ENCODE measurements around the gene AP4S1.
A peak's percentile ranks its signal among the peaks of the same experiment; 100 is the strongest.
"Not testable (repeated sequence)": the region's sequence is repeated elsewhere in the genome, so short reads cannot be mapped to it uniquely, and the experiment has no call there.

AP4S1 gene

GRCh38 chr14:30998100-30998706 is 27.2 kb upstream of the AP4S1 start:
- no peak overlapping the region for H3K4me3 Mint-ChIP-seq
- H3K4me1 Mint-ChIP-seq = peaks cover 50% of the 10 kb centered on the region
- ATAC-seq (no peak), DNase-seq (no peak)
- peaks cover 10 to 17% of the 10 kb centered on the region in 2 donors for H3K9me3 Mint-ChIP-seq
- H3K27me3 Mint-ChIP-seq = no peaks in the 10 kb centered on the region
- H3K27ac Mint-ChIP-seq = no peak overlapping the region

GRCh38 chr14:30999038-30999773 is 26.2 kb upstream of the AP4S1 start:
- Mint-ChIP-seq H3K27me3 (no peaks in the 10 kb centered on the region), H3K4me1 (peaks cover 54% of the 10 kb centered on the region), H3K4me3 (no peak overlapping the region), H3K27ac (no peak overlapping the region), H3K9me3 (peaks cover 10 to 17% of the 10 kb centered on the region in 2 donors)
- no peak for DNase-seq
- no peak for ATAC-seq

- DNase-seq (no peak), ATAC-seq (no peak)
- H3K27me3 Mint-ChIP-seq = no peaks in the 10 kb centered on the region
- peaks cover 40% of the 10 kb centered on the region for H3K4me1 Mint-ChIP-seq
- H3K27ac Mint-ChIP-seq = no peak overlapping the region
- H3K4me3 Mint-ChIP-seq = no peak overlapping the region
- peaks cover 10 to 17% of the 10 kb centered on the region in 2 donors for H3K9me3 Mint-ChIP-seq
Observed at GRCh38 chr14:31000629-31001338, 24.7 kb upstream of the AP4S1 start.

GRCh38 chr14:31001339-31001658 is 24.1 kb upstream of the AP4S1 start:
- H3K9me3 Mint-ChIP-seq = peaks cover 10 to 17% of the 10 kb centered on the region in 2 donors
- no peak overlapping the region for H3K27ac Mint-ChIP-seq
- no peak for DNase-seq
- no peak overlapping the region for H3K4me3 Mint-ChIP-seq
- peaks cover 35% of the 10 kb centered on the region for H3K4me1 Mint-ChIP-seq
- ATAC-seq = no peak
- no peaks in the 10 kb centered on the region for H3K27me3 Mint-ChIP-seq

GRCh38 chr14:31003284-31003683 is 22.2 kb upstream of the AP4S1 start:
- ATAC-seq (no peak), DNase-seq (no peak)
- H3K9me3 Mint-ChIP-seq = peaks cover 10 to 17% of the 10 kb centered on the region in 2 donors
- H3K4me1 Mint-ChIP-seq = peaks cover 20% of the 10 kb centered on the region
- no peaks in the 10 kb centered on the region for H3K27me3 Mint-ChIP-seq
- no peak overlapping the region for H3K27ac Mint-ChIP-seq
- no peak overlapping the region for H3K4me3 Mint-ChIP-seq

GRCh38 chr14:31004007-31004406 is 21.4 kb upstream of the AP4S1 start:
- not testable (repeated sequence) for H3K27me3 Mint-ChIP-seq, DNase-seq, H3K27ac Mint-ChIP-seq, ATAC-seq, H3K4me3 Mint-ChIP-seq
- peaks cover 20% of the 10 kb centered on the region for H3K4me1 Mint-ChIP-seq
- H3K9me3 Mint-ChIP-seq = peaks cover 10% of the 10 kb centered on the region in 2 donors

GRCh38 chr14:31006703-31007102 is 18.7 kb upstream of the AP4S1 start:
- no peak for ATAC-seq

GRCh38 chr14:31009836-31010574 is 15.4 kb upstream of the AP4S1 start:
- H3K4me3 Mint-ChIP-seq = no peak overlapping the region
- no peaks in the 10 kb centered on the region for H3K9me3 Mint-ChIP-seq
- H3K4me1 Mint-ChIP-seq = peaks cover 8% of the 10 kb centered on the region
- no peak overlapping the region for H3K27ac Mint-ChIP-seq
- DNase-seq (no peak), ATAC-seq (no peak)
- H3K27me3 Mint-ChIP-seq = no peaks in the 10 kb centered on the region

More at GRCh38 chr14:31006703-31007102, 18.7 kb upstream of the AP4S1 start:
- H3K9me3 Mint-ChIP-seq = no peaks in the 10 kb centered on the region
- DNase-seq = no peak
- no peaks in the 10 kb centered on the region for H3K27me3 Mint-ChIP-seq
- peaks cover 13% of the 10 kb centered on the region for H3K4me1 Mint-ChIP-seq
- H3K4me3 Mint-ChIP-seq = no peak overlapping the region
- no peak overlapping the region for H3K27ac Mint-ChIP-seq

GRCh38 chr14:31010935-31011334 is 14.5 kb upstream of the AP4S1 start:
- Mint-ChIP-seq H3K27me3 (no peaks in the 10 kb centered on the region), H3K4me3 (no peak overlapping the region), H3K27ac (no peak overlapping the region), H3K4me1 (peaks cover 17% of the 10 kb centered on the region), H3K9me3 (no peaks in the 10 kb centered on the region)
- ATAC-seq (no peak), DNase-seq (no peak)

GRCh38 chr14:31013841-31014240 is 11.6 kb upstream of the AP4S1 start:
- DNase-seq (no peak), ATAC-seq (no peak)
- Mint-ChIP-seq H3K4me1 (peaks cover 27% of the 10 kb centered on the region), H3K9me3 (no peaks in the 10 kb centered on the region), H3K27me3 (no peaks in the 10 kb centered on the region), H3K4me3 (no peak overlapping the region), H3K27ac (no peak overlapping the region)

- no peaks in the 10 kb centered on the region for H3K27me3 Mint-ChIP-seq
- DNase-seq (no peak), ATAC-seq (no peak)
- H3K9me3 Mint-ChIP-seq = no peaks in the 10 kb centered on the region
- no peak overlapping the region for H3K4me3 Mint-ChIP-seq
- no peak overlapping the region for H3K27ac Mint-ChIP-seq
- H3K4me1 Mint-ChIP-seq = peaks cover 28% of the 10 kb centered on the region
Observed at GRCh38 chr14:31018057-31018645, 7.3 kb upstream of the AP4S1 start.

GRCh38 chr14:31020834-31021575 is 4.4 kb upstream of the AP4S1 start:
- H3K4me3 Mint-ChIP-seq = no peak overlapping the region
- peaks cover 34% of the 10 kb centered on the region for H3K4me1 Mint-ChIP-seq
- no peaks in the 10 kb centered on the region for H3K9me3 Mint-ChIP-seq

GRCh38 chr14:31021576-31021949 is 3.9 kb upstream of the AP4S1 start:
- Mint-ChIP-seq H3K4me3 (no peak overlapping the region), H3K27ac (no peak overlapping the region), H3K9me3 (no peaks in the 10 kb centered on the region)

More at GRCh38 chr14:31020834-31021575, 4.4 kb upstream of the AP4S1 start:
- no peaks in the 10 kb centered on the region for H3K27me3 Mint-ChIP-seq
- ATAC-seq (no peak), DNase-seq (no peak)
- no peak overlapping the region for H3K27ac Mint-ChIP-seq

GRCh38 chr14:31022386-31022785 is 3.1 kb upstream of the AP4S1 start:
- Mint-ChIP-seq H3K4me3 (no peak overlapping the region), H3K9me3 (no peaks in the 10 kb centered on the region), H3K27ac (no peak overlapping the region), H3K27me3 (no peaks in the 10 kb centered on the region), H3K4me1 (peaks cover 38% of the 10 kb centered on the region)
- DNase-seq (no peak), ATAC-seq (no peak)

More at GRCh38 chr14:31021576-31021949, 3.9 kb upstream of the AP4S1 start:
- DNase-seq (no peak), ATAC-seq (no peak)
- H3K4me1 Mint-ChIP-seq = peaks cover 30% of the 10 kb centered on the region
- H3K27me3 Mint-ChIP-seq = no peaks in the 10 kb centered on the region

GRCh38 chr14:31024010-31024480 is 1.4 kb upstream of the AP4S1 start:
- H3K4me3 Mint-ChIP-seq = peak overlapping the region; percentile 72 to 99
- peaks cover 44% of the 10 kb centered on the region for H3K4me1 Mint-ChIP-seq
- DNase-seq (no peak), ATAC-seq (no peak)
- peak overlapping the region; percentile 15 to 57 for H3K27ac Mint-ChIP-seq
- no peaks in the 10 kb centered on the region for H3K9me3 Mint-ChIP-seq
- no peaks in the 10 kb centered on the region for H3K27me3 Mint-ChIP-seq
